GM19397 (cell line): ENCODE data around the gene PKP1.

Experiments used
- ATAC-seq: cut with Tn5 transposase; IDR thresholded peaks from one replicate; pipeline ENCODE4 v1.9.1; 2021; ENCODE audit warnings: mild to moderate bottlenecking, moderate library complexity; ENCODE audit not compliant: unreplicated experiment

PKP1 gene

DNA sequence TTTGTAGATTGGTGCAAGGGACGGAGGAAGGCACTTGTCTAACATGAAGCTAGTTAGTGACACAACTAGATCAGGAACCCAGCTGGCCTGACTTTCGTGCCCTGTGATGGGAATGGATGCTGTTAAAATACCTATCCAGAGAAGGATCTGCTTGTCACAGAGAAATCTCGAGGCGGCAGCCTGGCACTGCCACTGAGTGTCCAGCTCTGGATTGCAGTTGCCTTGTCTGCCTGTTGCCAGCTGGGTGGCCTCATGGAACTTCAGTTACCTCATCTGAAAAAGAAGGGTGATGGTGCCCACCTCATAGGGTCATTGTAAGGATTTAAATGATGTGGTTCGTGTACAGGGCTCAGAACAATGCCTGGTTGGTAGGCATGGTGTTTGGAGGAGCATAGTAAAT is 2.4 kb upstream of the PKP1 start:
- no peak for ATAC-seq

DNA sequence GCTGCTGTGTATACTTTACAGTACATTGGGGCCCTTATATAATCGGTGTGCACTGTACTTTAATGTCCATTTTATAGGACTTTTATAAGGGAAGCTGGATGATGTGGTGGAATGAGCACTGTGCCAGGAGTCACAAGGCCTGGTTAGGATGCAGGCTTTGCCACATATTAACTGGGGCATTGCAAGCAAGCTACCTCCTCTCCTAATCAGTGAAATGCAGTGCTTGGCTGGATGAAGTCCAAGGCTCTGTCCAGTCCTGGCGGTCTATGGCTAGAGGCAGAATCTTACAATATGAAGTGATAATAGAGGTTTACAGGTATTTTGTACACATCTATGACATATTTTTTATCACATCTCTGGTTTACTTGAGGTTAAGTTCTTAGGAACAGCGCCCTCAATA is 1.7 kb upstream of the PKP1 start:
- ATAC-seq = no peak

DNA sequence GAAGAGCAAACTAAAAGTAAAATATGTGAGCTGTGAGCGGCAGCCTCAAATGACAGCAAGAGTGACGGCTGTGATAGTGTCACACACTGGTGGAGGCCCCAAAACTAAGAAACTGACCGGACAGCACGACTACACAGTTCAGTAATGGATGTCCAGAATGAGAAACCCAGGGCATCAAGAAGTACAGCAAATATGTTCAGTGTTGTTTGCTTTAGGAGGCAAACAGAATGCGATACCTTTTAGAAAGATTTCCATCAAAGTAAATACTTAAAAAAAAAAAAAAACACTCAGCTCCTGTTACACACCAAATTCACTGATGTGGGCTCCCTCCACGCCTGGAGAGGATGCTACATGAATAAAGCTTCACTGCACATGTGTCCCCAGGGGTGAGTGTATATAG is 1.1 kb upstream of the PKP1 start:
- ATAC-seq = no peak

GRCh38 chr1:201283836-201284553 is 689 bp downstream of the PKP1 start:
- ATAC-seq = no peak

GRCh38 chr1:201284636-201285035 is 1.3 kb downstream of the PKP1 start:
- ATAC-seq = no peak

- no peak for ATAC-seq
Observed at GRCh38 chr1:201285846-201286245, 2.5 kb downstream of the PKP1 start.

DNA sequence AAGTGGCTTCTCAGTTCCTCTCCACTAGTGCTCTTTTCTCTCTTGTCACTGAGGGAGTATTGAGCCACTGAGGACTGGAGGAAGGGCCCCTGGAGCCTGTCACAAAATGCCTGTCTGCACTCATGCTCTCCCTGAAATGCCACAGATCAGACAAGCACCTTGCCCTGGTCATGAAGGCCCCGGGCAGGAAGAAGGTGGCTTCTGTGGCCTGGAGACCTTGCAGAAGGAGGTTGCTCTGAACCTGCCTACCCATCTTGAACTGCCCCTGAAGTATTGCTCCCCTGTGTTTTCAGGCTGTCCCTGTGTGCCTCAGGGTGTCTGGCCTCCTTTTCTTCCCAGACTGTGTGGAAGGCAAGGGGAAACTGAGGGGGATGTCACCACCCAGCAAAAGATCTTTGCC is 3.1 kb downstream of the PKP1 start:
- ATAC-seq = no peak

DNA sequence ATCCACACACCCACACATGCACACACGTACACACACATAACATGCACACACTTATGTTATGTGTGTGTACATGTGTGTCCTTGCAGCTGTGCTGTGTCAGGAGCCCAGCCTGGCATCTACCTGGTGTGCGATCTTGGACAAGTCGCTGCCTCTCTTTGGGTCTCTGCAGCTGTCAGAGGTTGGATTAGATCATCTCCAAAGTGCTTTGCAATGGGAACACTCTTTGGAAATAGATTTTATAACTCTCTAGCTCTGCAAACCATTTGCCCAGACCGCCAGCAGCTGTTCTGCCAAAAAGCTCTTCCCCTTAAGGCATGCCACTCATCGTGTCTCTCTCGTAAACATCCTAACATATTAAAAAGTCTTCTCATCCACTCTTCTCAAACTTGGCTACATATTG is 4.7 kb downstream of the PKP1 start:
- ATAC-seq = no peak

- no peak for ATAC-seq
Observed at GRCh38 chr1:201288765-201289164, 5.5 kb downstream of the PKP1 start.

GRCh38 chr1:201290551-201290950 is 7.2 kb downstream of the PKP1 start:
- ATAC-seq = no peak

- no peak for ATAC-seq
Observed at GRCh38 chr1:201291916-201292315, 8.6 kb downstream of the PKP1 start.

GRCh38 chr1:201294876-201295275 is 11.6 kb downstream of the PKP1 start:
- ATAC-seq = no peak

DNA sequence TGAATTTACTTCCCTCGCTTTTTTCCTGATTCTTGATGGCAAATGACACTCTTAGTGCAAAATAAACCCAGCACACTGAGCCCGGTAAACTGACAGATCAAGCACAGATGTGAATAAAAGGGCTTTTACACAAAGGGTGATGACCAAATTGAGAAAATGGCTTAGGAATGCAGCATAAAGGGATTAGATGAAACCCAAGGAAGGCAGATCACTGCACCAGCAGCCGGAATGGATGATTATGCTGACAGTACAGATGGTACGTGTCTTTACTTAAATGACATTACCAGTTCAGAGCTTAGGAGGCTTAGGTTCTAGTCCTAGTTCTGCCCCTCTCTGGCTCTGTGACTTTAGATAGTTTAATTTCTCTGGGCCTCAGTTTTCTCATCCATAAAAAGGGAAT is 12.0 kb downstream of the PKP1 start:
- no peak for ATAC-seq

DNA sequence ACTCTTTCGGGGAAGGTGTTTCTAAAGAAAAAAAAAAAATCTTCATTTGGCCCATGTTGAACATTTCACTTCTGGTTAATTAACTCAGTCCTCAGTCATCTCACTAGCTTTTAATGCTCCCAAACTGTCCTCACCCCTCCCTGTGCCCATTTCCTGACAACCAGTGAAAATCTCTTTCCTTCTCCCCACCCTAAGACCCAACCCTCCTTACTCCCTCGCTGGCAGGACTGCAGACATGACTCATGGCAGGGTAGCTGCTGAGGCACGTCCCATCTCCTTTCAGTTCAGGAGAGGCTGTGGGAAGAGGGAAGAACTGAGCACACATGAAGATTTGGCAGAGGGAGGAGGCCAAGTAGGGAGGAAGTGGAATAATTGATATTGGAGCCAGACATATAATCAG is 12.6 kb downstream of the PKP1 start:
- ATAC-seq = no peak

GRCh38 chr1:201296352-201296751 is 13.0 kb downstream of the PKP1 start:
- ATAC-seq = no peak

DNA sequence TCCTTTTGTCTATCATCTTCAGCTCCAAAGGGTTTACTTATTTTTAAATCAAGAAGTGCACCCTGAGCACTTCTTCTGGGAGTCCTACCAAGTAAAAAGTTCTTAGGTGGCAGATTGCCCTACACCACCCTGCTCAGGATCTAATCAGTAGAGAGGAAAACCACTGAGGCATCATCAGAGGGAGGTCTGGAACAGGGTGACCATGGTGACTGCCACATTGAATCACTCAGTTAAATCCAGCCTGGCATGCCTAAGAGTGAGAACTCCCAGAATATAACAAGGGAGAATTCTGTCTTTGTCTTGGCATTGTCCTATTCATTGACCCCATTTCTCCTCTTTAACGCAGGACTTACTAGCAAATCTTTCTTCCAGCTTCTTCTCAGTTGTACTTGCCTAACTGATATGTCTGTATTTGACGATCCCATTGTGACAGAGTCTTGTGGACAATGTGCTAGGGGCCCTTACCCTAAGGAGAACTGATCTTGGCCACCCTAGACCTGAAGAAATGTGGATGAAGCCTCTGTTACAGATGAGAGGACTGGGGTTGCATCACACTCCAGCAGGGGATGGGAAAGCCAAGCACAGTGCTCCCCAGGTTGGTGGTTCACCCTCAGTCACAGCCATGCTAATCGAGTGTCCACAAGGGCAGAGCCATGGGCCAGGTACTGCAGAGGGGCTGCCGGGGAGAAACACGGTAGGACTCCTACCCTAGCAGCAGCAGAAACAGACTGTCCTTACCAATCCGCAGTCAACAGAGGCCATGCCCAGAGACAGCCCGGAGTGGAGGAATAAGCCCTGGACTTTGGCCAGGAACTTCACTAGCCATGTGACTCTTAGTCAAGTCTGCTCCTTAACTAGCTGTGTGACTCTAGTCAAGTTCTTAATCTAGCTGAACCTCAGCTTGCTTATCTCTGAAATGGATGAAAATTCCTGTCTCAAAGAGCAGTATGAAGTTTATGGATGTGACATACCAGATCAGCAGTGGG is 15.4 kb downstream of the PKP1 start:
- no peak for ATAC-seq

DNA sequence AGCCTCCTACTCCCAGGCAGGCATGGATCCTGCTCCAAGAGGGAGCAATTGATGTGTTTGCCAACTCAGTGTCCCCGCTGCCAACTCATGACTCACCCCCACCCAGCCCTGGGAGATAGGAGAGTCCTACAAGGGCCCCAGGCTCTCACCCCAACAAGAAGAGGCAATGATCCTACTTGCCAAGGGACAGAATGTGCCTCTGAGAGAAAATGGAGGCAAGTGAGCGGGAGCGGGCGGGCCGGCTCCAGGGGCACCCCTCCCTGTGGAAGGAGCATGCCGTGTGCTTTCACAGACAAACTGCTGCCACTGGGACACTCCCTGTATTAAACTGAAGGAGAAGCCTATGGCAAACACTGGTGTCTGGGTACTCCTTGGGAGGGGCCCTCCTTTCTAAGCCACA is 16.7 kb downstream of the PKP1 start:
- ATAC-seq = no peak

DNA sequence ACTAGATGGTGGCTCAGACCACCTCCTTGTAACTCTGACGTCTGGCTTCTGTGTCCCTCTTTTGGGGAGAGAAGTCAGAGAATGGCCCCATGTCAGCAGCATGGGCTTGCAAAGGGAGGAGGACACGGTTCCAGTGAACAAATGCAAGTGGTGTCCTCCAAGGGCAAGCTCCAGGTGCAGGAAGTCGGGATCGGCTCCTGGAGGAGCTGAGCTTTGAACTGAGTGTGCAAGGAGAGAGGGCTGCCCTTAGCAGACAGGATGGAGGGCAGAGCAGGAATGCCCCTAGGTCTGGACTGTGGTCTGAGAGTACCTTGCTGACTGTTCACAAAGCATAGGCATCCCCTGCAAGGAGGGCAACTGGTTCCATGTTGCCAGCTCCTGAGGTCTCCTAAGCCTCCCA is 17.3 kb downstream of the PKP1 start:
- ATAC-seq = no peak

DNA sequence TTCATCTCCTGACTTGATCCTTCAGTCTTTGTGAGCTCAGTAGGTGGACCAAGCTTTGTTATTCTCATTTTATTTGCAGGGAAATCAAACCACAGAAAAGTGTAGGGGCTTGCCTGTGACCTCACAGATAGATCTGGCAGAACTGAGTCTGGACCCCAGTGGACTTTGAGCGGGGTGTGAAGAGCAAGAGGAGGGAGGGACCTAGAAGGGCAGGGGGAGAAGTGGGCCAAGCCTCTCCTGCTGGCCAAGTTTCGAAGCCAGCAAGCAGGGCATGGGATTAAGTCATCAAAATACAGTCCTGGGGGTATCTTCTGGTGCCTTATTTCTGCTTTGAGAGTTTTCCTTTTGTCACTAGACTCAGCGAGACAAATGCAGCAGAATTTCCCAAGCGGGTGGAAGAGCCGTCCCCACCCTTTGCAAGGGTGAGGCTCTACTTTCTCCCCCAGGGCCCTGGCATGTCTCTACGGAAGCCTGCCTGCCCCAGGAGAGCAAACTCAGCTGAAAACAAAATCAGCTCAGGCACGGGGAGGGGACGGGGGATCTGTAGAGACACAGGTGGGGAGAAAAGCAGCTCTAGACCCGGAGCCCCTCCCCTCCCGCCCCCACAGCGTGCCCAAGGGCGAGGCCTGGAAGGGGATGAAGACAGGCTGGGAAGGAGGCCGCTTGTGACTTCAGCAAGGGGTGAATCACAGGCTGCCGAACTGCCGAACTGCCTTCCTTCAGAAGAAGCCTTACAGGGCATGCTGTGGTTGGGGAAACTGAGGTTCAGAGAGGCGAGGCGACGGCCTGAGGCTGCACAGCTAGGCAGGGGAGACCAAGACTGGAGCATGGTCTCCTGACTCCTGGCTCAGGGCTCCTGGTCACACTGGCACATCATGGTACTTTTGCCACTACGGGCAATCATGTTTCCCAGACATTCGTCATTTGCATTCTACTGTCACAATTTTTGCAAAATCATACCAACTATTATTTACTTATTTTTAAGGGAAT is 19.2 kb downstream of the PKP1 start:
- no peak for ATAC-seq

DNA sequence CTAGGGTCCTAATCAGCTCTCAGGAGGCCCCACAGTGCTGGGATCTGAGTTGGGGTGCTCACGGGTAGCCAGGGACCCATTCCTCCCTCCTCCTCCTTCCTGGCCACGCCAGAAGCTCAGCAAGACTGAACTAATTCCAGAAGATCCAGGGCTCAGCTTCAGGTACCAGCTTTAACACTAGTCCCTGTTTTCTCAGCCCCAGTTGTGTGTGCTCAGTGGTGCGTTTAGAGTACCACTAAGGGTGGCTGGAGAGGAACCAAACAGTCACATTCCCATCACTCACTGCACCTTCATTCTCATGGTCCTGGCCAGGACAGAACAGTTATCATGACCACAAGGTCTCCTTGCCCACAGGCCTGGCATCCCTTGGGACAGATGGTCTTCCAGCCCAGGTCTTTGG is 20.8 kb downstream of the PKP1 start:
- no peak for ATAC-seq

DNA sequence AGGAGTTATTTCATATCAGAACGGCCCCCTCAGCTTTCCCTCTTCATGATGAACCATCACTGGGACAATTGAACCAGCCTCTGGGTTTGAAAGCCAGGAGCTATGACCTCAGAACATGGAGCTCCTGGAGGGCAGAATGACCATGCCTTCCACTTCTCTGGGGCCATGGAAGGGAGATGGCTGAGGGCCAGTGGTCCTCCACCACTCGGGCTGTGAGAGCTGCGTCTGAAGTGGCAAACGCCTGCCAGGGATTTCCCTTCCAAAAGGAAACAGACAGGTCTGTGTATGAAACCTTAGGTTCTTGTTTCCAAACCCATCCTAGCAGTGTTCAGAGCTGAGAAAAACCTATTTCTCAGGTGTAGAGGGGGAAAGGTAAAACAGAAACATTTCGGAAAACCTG is 22.5 kb downstream of the PKP1 start:
- no peak for ATAC-seq
